Right renal pelvis (tissue), 4 donors: Measurements from ENCODE around the gene TRIP10. TPM values are rescaled to one million over a fixed set of nuclear protein-coding genes. Genes with fewer than 3 reads are reported as not detected.
"Not testable (repeated sequence)": the region's sequence is repeated elsewhere in the genome, so short reads cannot be mapped to it uniquely, and the experiment has no call there.

Experiments
- DNase-seq, 4 donors: peaks; one replicate each; pipeline ENCODE4 v3.0.0-alpha.2; 2013; ENCODE audit warnings: low read depth in 4 of 4, low spot score in 3 of 4, missing footprints in 1 of 4
- polyA plus RNA-seq, 4 donors: library from polyadenylated mRNA; unstranded; fragments of 120-200 nt; gene quantifications; one replicate each; pipeline ENCODE4 v1.2.1, GENCODE V29; 2013; ENCODE audit not compliant: insufficient read length in 4 of 4

TRIP10 gene
- polyA plus RNA-seq, 4 donors: 46.3 to 64.1 (median 57.8) TPM

DNA sequence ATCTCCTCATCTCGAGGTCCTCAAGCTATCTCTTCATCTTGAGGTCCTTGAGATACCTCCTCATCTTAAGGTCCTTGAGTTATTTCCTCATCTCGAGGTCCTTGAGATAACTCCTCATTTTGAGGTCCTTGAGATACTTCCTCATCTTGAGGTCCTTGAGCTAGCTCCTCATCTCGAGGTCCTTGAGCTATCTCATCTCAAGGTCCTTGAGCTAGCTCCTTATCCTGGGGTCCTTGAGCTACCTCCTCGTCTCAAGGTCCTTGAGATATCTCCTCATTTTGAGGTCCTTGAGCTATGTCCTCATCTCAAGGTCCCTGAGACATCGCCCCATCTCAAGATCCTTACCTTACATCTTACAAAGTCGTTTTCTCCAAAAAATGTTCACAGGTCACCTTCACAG, 51.8 kb downstream of the TRIP10 start:
- no peak for DNase-seq

DNA sequence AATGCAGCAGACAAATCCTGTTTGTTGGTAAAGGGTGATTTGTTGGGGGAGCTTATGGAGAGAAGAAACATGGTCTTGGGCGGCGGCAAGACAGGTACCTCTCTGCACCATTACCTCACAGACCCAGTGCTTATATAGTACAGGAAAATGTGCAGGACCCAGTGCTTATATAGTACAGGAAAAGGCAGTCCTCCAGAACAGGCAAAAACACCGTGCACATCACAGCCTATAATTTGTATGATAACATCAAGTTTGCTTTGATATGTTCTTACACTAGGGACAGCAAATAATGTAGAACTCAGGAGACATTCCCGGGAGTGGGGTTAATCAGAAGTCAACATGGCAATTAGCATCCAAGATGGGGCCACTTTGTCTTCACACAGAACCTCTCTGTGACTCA, 53.9 kb downstream of the TRIP10 start:
- DNase-seq: no peak

DNA sequence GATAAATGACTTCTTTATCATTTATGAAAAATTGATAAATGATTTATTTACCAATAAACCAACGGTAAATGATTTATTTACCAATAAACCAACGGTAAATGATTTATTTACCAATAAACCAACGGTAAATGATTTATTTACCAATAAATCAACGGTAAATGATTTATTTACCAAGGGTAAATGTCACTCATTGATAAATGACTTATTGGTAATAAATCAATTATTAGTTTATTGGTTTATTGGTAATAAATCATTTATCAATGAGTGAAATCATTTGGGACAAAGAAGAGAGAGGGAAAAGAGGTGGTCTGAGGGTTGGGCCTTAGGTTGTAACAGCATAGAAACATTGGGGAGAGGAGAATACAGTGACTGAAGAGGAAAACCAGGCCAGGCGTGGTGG, 54.5 kb downstream of the TRIP10 start:
- DNase-seq: no peak

DNA sequence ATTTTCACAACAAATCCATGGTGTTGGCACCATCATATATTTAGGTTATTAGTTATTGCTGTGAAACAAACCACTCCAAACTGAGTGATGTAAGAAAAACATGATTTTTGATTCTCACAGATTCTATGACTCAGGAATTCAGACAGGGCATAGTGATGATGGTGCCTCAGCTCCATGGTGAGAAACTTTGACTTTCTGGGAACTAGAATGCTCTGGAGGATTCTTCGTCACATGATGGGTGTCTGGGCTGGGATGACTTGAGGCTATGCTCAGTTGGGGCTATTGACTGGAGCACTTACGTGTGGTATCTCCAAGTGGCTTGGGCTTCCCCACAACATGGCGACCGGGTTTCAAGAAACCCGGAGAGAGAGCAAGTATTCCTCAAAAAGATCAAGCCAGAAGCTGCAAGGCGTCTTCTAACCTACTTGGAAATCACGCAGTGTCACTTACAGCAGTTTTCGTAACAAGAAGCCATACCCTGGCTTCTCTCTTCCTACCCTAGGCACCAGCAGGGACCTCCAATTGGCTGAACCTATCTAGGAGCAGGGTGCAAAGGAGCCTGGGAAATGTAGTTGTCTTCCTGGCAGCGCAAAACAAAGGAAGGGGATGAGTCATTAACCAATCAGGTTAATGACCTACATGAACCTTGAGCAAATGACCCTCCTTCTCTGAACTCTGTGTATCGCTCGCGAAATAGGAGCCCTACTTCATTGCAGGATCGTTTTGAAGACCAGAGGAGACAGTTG, 55.4 kb downstream of the TRIP10 start:
- no peak for DNase-seq

DNA sequence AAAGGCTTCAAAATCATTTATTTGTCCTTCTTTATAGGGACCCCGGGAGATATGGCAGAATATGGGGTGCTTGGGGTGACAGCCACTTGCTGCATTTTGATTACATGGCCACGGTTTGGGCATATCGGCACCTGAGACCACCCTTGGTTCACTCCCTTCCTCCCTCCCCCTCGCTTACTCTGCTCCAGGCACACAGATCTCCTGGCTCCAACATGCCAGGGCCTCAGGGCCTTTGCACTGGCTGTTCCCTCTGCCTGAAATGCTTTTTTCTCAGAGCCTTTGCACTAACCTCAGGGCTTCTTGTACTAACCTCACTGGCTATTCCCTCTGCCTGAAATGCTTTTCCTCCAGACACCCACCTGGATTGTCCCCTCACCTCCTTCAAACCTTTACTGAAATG, 56.8 kb downstream of the TRIP10 start:
- no peak for DNase-seq

DNA sequence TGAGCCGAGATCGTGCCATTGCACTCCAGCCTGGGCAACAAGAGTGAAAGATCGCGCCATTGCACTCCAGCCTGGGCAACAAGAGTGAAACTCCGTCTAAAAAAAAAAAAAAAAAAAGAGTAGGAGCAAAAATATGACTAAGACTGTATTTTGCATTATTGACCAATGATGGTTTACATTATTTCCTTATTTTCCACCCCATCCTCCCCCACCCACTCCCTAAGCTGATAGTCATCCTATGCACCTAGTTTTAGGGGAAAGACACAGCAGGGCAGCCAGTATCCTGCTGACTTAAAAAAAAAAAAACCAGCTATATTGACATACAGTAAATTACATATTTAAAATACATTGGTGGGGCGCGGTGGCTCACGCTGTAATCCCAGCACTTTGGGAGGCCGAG, 58.2 kb downstream of the TRIP10 start:
- no peak for DNase-seq

DNA sequence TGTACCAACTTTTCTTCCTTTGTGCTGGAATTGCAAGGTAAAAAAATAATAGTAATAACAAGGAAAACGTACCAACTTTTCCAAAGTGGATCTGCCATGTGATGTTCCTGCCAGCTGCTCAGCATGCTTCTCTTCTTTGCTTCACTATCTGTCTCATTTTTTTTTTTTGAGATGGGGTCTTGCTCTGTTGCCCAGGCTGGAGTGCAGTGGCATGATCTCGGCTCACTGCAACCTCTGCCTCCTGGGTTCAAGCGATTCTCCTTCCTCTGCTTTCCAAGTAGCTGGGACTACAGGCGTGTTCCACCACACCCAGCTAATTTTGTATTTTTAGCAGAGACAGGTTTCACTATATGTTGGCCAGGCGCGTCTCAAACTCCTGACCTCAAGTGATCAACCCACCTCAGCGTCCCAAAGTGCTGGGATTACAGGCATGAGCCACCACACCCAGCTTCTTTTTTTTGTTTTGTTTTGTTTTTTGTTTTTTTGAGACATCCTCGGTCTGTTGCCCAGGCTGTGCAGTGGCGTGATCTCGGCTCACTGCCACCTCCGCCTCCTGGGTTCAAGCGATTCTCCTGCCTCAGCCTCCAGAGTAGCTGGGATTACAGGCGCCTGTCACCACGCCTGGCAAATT, 60.8 kb downstream of the TRIP10 start:
- not testable (repeated sequence) for DNase-seq

DNA sequence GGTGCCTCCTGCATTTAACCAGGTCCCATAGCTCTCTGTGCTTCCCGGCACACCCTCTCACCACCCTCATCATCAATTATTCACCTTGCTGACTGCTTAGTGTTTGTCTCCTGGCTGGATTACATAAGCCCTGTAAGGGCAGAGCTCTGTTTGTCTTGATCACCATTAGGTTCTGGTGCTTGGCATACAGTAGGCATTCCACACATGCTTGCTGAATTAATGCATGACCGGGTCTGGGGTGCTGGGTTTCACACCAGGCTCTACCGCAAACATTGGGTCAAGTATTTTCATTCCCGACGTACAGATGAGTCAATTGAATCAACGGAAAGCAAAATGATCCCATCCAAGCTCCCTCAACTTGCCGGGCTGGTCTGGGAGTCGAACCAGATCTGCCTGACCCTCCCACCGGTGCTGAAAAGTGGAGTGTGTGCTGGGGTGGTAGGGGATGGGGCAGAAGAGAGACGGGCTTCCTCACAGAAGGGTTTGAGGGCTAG, 61.6 kb downstream of the TRIP10 start:
- DNase-seq: no peak

Other genes starting within 250 kb of the TRIP10 start
- gene TUBB4A, start 237.4 kb upstream of the TRIP10 start, polyA plus RNA-seq: 10 to 100 TPM; 30.5 to 46.4 (median 35.2) TPM
- gene TNFSF9, start 208.7 kb upstream of the TRIP10 start, polyA plus RNA-seq: under 1 TPM; 0.17 to 0.53 (median 0.35) TPM
- under 1 TPM in 1 of 4 donors, not detected in 3; 0.18 TPM for gene CD70, start 148.5 kb upstream of the TRIP10 start, polyA plus RNA-seq
- under 1 TPM; 0.06 to 0.07 (median 0.06) TPM for gene TNFSF14, start 69.5 kb upstream of the TRIP10 start, polyA plus RNA-seq
- gene C3, start 19.0 kb upstream of the TRIP10 start, polyA plus RNA-seq: 10 to 100 TPM; 21.4 to 24.9 (median 21.9) TPM
- gene GPR108, start 2.1 kb upstream of the TRIP10 start, polyA plus RNA-seq: 10 to 100 TPM; 68.3 to 75.0 (median 71.2) TPM
- gene SH2D3A, start 27.8 kb downstream of the TRIP10 start, polyA plus RNA-seq: 1 to 10 TPM; 6.2 to 9.8 (median 7.3) TPM
- 1 to 10 TPM; 1.2 to 1.7 (median 1.4) TPM for gene VAV1, start 33.0 kb downstream of the TRIP10 start, polyA plus RNA-seq
- under 1 TPM; 0.10 to 0.26 (median 0.13) TPM for gene ADGRE1, start 147.9 kb downstream of the TRIP10 start, polyA plus RNA-seq